Thoracic aorta (tissue), 2 donors: ENCODE measurements around the gene PDXP. TPM values are rescaled to one million over a fixed set of nuclear protein-coding genes. Genes with fewer than 3 reads are reported as not detected.

ENCODE experiments used
- ATAC-seq: fragments of 150-250 bp; one replicate; pipeline ENCODE4 v1.8.0; 2017; ENCODE audit warnings: low read depth; ENCODE audit not compliant: insufficient number of reproducible peaks, low FRiP score
- DNase-seq: peaks from one replicate; pipeline ENCODE4 v3.0.0-alpha.2; 2020; ENCODE audit warnings: low spot score
- H3K27ac ChIP-seq, 2 donors: fragments of 200-600 bp; sonication (generic); 1 replicate in 1 of 2; 2 replicates in 1 of 2; pipeline ENCODE4 v1.5.1; 2016; ENCODE audit warnings: mild to moderate bottlenecking in 2 of 2, moderate library complexity in 2 of 2
- H3K27me3 ChIP-seq: fragments of 200-600 bp; sonication (generic); replicated peaks from 2 replicates; pipeline ENCODE4 v1.6.0; 2016; ENCODE audit warnings: mild to moderate bottlenecking; ENCODE audit not compliant: insufficient read depth
- H3K36me3 ChIP-seq: fragments of 200-600 bp; sonication (generic); one replicate; pipeline ENCODE4 v1.5.1; 2016
- H3K4me1 ChIP-seq, 2 donors: fragments of 200-600 bp; sonication (generic); 1 replicate in 1 of 2; 2 replicates in 1 of 2; pipeline versions ENCODE4 v1.5.1 to v1.6.0; 2016; ENCODE audit warnings: low read depth in 2 of 2, mild to moderate bottlenecking in 1 of 2; ENCODE audit not compliant: control insufficient read depth in 1 of 2
- H3K4me3 ChIP-seq: fragments of 200-600 bp; sonication (generic); 2 replicates; pipeline ENCODE4 v1.5.1; 2016; ENCODE audit warnings: mild to moderate bottlenecking
- H3K9me3 ChIP-seq: fragments of 200-600 bp; sonication (generic); 2 replicates; pipeline ENCODE4 v1.5.1; 2016
- CTCF ChIP-seq: fragments of 200-600 bp; sonication (generic); IDR thresholded peaks from one replicate; pipeline ENCODE4 v1.5.1; 2019; ENCODE audit warnings: antibody characterized with exemption
- total RNA-seq, 2 donors: library from RNA; depleted of rRNA; stranded (reverse); fragments of >200 nt; gene quantifications; one replicate each; pipeline versions ENCODE4 v1.1.0 to v1.2.3, GENCODE V29; 2016

PDXP gene
- total RNA-seq, 2 donors from 2014 or later = 6.3 to 13.8 TPM

- Histone ChIP-seq H3K9me3 (no peaks in the 10 kb centered on the region), H3K27ac (no peak overlapping the region), H3K27me3 (no peaks in the 10 kb centered on the region), H3K4me3 (no peak overlapping the region), H3K36me3 (peaks cover 38% of the 10 kb centered on the region), H3K4me1 (peaks cover 5 to 9% of the 10 kb centered on the region in 2 donors)
- ATAC-seq (no peak), DNase-seq (no peak)
- no peak for TF ChIP-seq CTCF
These were observed 37.1 kb upstream of the PDXP start for GRCh38 chr22:37621352-37621860.

GRCh38 chr22:37623075-37624016 is 35.2 kb upstream of the PDXP start:
- ATAC-seq = no peak
- no peak for DNase-seq
- peaks cover 24% of the 10 kb centered on the region for H3K36me3 ChIP-seq
- H3K9me3 ChIP-seq = no peaks in the 10 kb centered on the region
- peaks cover 14 to 23% of the 10 kb centered on the region in 2 donors for H3K4me1 ChIP-seq
- H3K27ac ChIP-seq = no peak overlapping the region
- no peak overlapping the region for H3K4me3 ChIP-seq
- peak; percentile 92 for TF ChIP-seq CTCF
- H3K27me3 ChIP-seq = no peaks in the 10 kb centered on the region

- H3K4me1 ChIP-seq = peaks cover 14 to 23% of the 10 kb centered on the region in 2 donors
- no peaks in the 10 kb centered on the region for H3K9me3 ChIP-seq
- ATAC-seq = no peak
- no peak overlapping the region for H3K4me3 ChIP-seq
- H3K27me3 ChIP-seq = no peaks in the 10 kb centered on the region
- H3K27ac ChIP-seq = no peak overlapping the region
- TF ChIP-seq CTCF = no peak
- DNase-seq = no peak
- peaks cover 19% of the 10 kb centered on the region for H3K36me3 ChIP-seq
These were observed 34.5 kb upstream of the PDXP start for GRCh38 chr22:37624017-37624365.

- no peaks in the 10 kb centered on the region for H3K27me3 ChIP-seq
- ATAC-seq = no peak
- H3K27ac ChIP-seq = no peak overlapping the region
- DNase-seq = no peak
- no peak for TF ChIP-seq CTCF
- H3K4me1 ChIP-seq = peaks cover 14 to 23% of the 10 kb centered on the region in 2 donors
- H3K4me3 ChIP-seq = no peak overlapping the region
- H3K36me3 ChIP-seq = peaks cover 19% of the 10 kb centered on the region
- H3K9me3 ChIP-seq = no peaks in the 10 kb centered on the region
These were observed 33.6 kb upstream of the PDXP start for GRCh38 chr22:37624876-37625275.

- H3K27ac ChIP-seq = peak overlapping the region; percentile 64 to 66
- TF ChIP-seq CTCF = no peak
- H3K27me3 ChIP-seq = no peaks in the 10 kb centered on the region
- peaks cover 14 to 23% of the 10 kb centered on the region in 2 donors for H3K4me1 ChIP-seq
- H3K4me3 ChIP-seq = no peak overlapping the region
- H3K36me3 ChIP-seq = peaks cover 16% of the 10 kb centered on the region
- no peak for DNase-seq
- no peaks in the 10 kb centered on the region for H3K9me3 ChIP-seq
- ATAC-seq = no peak
These were observed 32.8 kb upstream of the PDXP start for GRCh38 chr22:37625737-37626136.
